Stimulated activated CD8-positive, alpha-beta memory T cell treated with anti-CD3 and anti-CD28 coated beads, Interleukin-7, amount 100 ng/mL, for 4 hours (primary cell): ENCODE measurements around the gene GDF10.

Experiments
- DNase-seq, 2 donors: peaks; one replicate each; pipeline ENCODE4 v3.0.0-alpha.2; 2020; ENCODE audit warnings: low read depth in 2 of 2

GDF10 gene

DNA sequence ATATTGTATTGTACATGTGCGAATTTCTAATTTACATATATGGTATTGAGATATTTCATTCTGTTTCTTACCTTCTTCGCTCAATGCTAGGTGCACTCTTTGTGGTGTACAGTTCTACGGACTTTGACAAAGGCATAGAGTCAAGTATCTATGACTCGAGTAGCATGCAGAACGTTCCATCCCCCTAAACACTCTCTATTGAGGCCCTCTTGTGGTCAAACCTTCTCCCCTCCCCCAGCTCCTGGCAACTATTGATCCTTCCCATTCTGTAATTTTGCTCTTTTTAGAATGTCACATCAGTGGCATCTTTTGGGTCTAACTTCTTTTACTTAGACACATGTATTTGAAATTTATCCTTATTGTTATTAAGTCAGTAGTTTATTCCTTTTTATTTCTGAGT lies 30.7 kb upstream of the GDF10 start:
- no peak for DNase-seq

- DNase-seq = no peak
Measured at GRCh38 chr10:47276071-47276470, 23.9 kb upstream of the GDF10 start.

DNA sequence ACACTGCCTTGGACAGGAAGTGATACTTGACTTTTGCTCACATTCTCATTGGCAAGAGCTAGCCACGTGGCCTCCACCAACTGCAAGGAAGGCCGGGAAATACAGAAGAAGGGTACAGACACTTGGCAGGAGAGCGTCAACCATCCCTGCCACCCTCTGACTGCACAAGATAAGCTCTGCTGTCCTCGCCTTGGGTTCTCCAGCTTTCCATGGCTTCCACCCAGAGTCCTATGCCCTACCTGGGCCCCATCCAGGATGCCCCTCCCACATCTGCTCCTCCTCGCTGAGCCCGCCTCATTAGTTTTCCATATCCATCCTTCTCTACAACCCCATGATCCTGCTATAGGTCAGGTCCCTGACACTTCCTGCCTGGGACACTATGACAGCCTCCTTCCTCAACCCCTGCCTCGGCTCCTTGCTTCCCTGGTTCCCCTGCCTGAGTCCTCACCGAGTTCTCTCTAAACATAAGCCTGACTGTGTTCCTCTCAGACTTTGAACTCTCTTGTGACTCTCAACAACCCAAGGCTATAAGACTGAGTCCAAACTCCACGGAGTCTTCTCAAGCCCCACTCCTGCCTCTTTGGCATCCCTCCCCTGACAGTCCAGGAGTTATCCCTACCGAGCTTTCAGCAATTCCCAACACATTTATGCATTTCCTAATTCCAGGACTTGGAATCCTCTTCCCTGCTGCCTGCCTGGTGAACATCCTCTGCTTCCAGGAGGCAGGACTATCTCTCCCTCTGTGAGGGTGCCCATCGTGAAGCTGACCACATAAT lies 23.2 kb upstream of the GDF10 start:
- no peak for DNase-seq

DNA sequence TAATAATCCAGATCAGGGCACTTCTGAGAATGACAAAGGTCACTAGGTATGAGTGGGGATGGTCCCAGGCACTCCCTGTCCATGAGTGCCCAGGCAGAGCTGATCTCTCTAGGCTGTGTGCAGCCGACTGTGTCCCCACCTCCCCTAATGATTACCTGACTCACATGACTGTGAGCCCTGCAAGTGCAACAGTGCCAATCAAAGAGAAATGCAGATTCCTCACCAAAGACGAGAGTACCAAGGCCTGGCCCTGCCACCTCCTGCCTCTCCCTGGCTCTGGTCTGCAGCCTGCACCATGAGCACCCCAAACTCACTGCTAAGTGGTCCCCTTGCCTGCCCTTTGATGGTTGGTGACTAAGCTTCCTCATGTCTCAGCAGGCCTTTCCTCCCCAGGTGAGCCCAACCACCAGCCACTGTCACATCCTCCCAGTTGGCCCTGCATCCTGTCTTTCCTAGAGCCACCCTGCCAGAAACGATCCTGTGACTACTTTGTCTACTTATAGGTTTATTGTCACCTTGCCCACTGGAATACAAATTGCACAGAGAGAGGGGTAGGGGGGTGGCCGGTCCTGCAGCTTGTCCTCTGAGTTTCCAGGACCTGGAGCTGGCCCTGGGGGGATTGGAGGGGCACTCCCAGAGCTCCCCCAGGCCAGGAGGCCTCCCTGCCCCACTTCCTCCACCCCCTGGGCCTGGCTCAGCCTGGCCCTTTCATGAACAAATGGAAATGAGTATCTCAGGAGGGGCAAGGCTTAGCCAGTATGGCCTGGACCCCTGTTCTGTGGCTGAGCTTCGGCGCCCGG lies 22.4 kb upstream of the GDF10 start:
- peak in 1 of 2 donors; percentile 29 for DNase-seq

GRCh38 chr10:47278152-47278473 lies 21.9 kb upstream of the GDF10 start:
- DNase-seq = no peak

DNA sequence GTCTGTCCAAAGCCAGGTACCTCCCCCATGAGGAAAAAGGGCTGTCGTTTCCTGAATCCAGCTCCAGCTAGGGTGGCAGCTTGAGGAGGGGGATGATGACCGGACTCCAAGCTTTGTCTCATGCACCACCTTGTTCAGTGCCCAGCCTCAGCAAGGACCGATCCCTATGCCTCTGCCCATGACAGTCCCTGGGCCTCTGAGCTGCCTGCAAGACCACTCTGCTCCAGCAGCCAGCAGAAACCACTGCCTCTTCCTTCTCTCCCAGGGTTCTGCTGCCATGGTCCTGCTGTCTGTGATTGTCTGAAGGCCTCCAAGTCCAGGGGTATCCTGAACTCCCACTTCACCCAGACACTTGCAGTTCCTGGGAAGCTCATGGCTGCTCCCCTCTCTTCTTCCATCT lies 21.3 kb upstream of the GDF10 start:
- DNase-seq = no peak

- no peak for DNase-seq
Measured at GRCh38 chr10:47279276-47279675, 20.7 kb upstream of the GDF10 start.

GRCh38 chr10:47282005-47282656 lies 17.9 kb upstream of the GDF10 start:
- DNase-seq = no peak

- no peak for DNase-seq
Measured at GRCh38 chr10:47282657-47283018, 17.4 kb upstream of the GDF10 start.

DNA sequence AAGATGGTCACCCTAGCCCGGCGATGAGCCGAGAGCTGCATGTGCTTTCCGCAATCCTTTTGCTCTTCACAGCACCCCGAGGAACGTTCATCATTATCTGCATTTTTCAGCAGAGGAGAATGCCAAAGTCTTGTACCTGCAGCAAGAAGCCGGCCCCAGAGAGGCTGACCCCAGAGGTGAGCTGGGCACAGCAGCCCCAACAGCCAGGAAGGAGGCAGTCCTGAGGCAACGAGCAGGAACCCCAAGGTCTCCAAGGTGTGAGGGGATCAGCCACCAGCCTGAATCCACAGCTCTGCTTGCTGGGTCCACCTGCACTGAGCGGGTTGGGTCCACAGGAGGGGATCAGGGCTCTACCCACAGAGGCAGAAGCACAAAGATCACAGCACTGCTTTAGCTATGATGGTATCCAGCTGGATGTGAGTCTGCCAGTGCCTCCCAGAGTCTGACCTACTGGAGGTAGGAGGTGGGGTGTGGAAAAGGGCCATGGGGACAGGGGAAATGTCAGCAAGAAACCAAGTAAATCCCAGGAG lies 16.8 kb upstream of the GDF10 start:
- DNase-seq = no peak

- no peak for DNase-seq
Measured at GRCh38 chr10:47283848-47284247, 16.1 kb upstream of the GDF10 start.

DNA sequence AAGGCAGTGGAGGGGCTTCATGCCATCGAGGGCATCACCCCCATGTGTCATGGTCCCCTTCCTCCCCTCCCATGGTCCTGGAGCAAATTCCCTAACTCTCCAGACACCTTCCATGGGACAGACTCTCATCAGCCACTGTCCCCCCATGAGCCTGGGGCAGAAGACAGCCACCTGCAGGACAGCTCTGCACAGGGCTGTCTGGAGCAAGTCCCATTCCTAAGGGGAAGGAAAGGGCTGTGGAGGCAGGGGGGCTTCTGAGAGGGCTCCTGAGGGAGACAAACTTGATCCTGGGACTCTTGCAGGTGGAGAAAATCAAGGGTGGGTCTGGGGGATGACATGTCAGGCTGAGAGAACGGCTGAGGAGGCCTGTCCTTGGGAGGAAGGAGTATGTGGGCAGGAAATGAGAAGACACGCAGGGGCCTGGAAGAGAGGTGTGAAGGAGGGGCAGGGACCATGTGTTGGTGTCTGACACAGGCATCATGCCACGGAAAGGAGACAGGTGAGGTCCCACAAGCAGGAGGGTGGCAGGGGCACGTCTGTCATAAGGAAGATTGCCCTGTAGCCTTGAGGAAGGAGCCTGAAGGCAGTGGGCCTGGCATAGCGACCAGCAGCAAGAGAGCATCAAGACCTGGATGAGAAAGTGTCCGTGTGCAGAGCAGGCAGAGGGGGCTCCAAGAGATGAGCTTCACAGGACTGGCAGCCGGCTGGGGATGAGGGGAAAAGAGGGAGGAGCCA lies 14.4 kb upstream of the GDF10 start:
- DNase-seq = no peak

- no peak for DNase-seq
Measured at GRCh38 chr10:47286116-47286505, 13.9 kb upstream of the GDF10 start.

GRCh38 chr10:47286591-47287315 lies 13.2 kb upstream of the GDF10 start:
- no peak for DNase-seq

DNA sequence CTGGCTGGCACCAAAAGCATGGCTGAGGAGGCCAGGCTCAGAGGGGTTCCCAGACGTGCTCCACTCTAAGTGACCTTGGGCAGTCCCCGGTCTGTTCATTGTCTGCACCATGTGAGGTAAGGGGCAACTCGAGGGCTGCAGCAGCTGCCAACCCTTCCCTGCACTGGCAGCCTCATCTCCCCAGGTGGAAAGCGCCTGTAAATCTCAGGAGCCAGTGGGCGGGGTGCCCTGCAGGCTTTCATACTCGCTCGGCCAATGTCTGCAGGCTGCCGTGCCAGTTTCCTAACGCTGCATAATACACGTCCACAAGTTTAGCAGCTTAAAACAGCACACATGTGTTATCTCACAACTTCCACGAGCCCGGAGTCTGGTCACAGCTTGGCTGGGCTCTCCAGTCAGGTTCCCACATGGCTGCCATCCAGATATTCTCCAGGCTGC lies 12.6 kb upstream of the GDF10 start:
- no peak for DNase-seq

- DNase-seq = no peak
Measured at GRCh38 chr10:47287805-47288204, 12.2 kb upstream of the GDF10 start.

GRCh38 chr10:47288236-47288635 lies 11.8 kb upstream of the GDF10 start:
- no peak for DNase-seq

DNA sequence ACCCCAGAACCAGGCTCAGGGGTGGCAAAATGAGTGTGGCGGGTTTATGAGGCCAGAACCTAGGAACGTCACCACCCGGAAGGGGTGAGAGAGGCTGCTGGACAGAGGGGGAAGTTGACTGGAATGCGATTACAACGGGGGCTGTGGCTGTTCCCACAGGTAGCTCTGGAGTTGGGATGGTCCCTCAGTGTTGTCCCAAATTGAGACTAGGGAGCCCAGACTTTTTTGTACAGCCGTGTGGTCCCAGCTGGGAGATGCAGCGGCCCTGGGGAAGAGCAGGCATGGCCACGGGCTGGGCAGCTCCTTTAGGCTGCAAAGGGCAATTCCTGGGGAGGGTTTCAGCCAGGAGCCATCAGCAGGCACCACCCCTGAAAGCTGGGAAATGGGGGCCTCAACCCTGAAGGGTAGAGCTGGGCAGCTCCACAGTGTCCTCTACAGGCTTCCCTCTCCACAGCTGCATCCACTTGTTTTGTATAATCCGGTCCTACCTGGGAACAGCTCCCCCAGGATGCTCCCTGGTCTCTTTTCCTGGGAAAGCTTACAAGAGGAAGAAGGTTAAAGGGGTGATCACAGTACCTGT lies 11.0 kb upstream of the GDF10 start:
- no peak for DNase-seq

DNA sequence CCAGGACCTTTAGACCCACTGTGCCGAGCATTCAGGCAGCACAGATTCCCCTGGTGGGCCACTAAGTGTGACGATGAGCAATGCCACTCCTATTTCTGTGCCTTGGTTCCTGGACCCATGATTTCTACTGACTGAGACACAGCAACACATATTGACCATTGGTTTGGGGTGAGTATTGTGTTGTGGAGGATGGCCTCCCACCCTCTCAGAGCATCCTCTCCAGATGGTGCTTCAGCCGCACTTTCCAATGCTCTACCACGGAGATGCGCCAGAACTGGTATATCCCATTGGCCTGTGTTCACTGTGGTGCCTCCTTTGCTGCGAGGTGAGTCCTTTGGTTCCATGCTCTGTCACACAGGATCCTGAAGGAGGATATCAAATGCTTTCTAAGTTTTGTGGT lies 10.1 kb upstream of the GDF10 start:
- DNase-seq = no peak

- DNase-seq = no peak
Measured at GRCh38 chr10:47290338-47290737, 9.7 kb upstream of the GDF10 start.

- DNase-seq = no peak
Measured at GRCh38 chr10:47291682-47292081, 8.3 kb upstream of the GDF10 start.
